NCI-H2107 (cell line): Measurements from ENCODE around the gene ALKBH7.

Experiments used
- DNase-seq: peaks from one replicate; lab custom pipeline; 2025; lab: John Stamatoyannopoulos, UW

ALKBH7 gene

GRCh38 chr19:6402058-6402457 lies 29.5 kb downstream of the ALKBH7 start:
- no peak for DNase-seq

- no peak for DNase-seq
Observed at GRCh38 chr19:6402837-6403608, 30.4 kb downstream of the ALKBH7 start.

GRCh38 chr19:6406401-6406800 lies 33.8 kb downstream of the ALKBH7 start:
- no peak for DNase-seq

GRCh38 chr19:6409346-6409745 lies 36.8 kb downstream of the ALKBH7 start:
- no peak for DNase-seq

GRCh38 chr19:6412061-6412446 lies 39.5 kb downstream of the ALKBH7 start:
- no peak for DNase-seq

GRCh38 chr19:6412447-6413091 lies 40.0 kb downstream of the ALKBH7 start:
- no peak for DNase-seq

- DNase-seq = no peak
Observed at GRCh38 chr19:6413291-6413690, 40.7 kb downstream of the ALKBH7 start.

GRCh38 chr19:6413721-6414643 lies 41.4 kb downstream of the ALKBH7 start:
- no peak for DNase-seq

GRCh38 chr19:6414793-6415590 lies 42.4 kb downstream of the ALKBH7 start:
- no peak for DNase-seq

GRCh38 chr19:6415591-6416190 lies 43.1 kb downstream of the ALKBH7 start:
- DNase-seq = no peak

GRCh38 chr19:6416658-6417405 lies 44.2 kb downstream of the ALKBH7 start:
- no peak for DNase-seq

GRCh38 chr19:6417713-6418561 lies 45.3 kb downstream of the ALKBH7 start:
- DNase-seq = no peak

GRCh38 chr19:6418562-6418932 lies 46.0 kb downstream of the ALKBH7 start:
- DNase-seq = no peak

- no peak for DNase-seq
Observed at GRCh38 chr19:6421075-6422014, 48.8 kb downstream of the ALKBH7 start.

- DNase-seq = no peak
Observed at GRCh38 chr19:6423499-6424194, 51.1 kb downstream of the ALKBH7 start.

- no peak for DNase-seq
Observed at GRCh38 chr19:6424195-6424938, 51.8 kb downstream of the ALKBH7 start, which contains the start of gene KHSRP. KHSRP (minus strand) TSS chr19:6424811; CDS start chr19:6424701, 110 bp downstream.
